Right cardiac atrium (tissue), 5 donors: ENCODE measurements around the gene H6PD. TPM values are rescaled to one million over a fixed set of nuclear protein-coding genes. Genes with fewer than 3 reads are reported as not detected.
A peak's percentile ranks its signal among the peaks of the same experiment; 100 is the strongest.

Experiments used
- ATAC-seq, 2 donors: fragments of 200-7000 bp; cut with Tn5 transposase; one replicate each; pipeline versions ENCODE4 v1.8.0 to v1.9.1; 2020; ENCODE audit warnings: moderate library complexity in 2 of 2, mild to moderate bottlenecking in 1 of 2
- DNase-seq, 3 donors: peaks; one replicate each; pipeline ENCODE4 v3.0.0-alpha.2; 2020
- H3K27ac ChIP-seq: one replicate; pipeline ENCODE4 v1.5.1; 2013; ENCODE audit warnings: mild to moderate bottlenecking, low read length, control low read depth, moderate library complexity
- H3K27me3 ChIP-seq: one replicate; pipeline ENCODE4 v1.6.1; 2013; ENCODE audit not compliant: control insufficient read depth, insufficient read depth
- H3K4me1 ChIP-seq: one replicate; pipeline ENCODE4 v1.6.1; 2013; ENCODE audit warnings: low read length; ENCODE audit not compliant: control insufficient read depth, insufficient read depth
- H3K4me3 ChIP-seq: one replicate; pipeline ENCODE4 v1.5.1; 2013; ENCODE audit warnings: low read length, control low read depth
- H3K9me3 ChIP-seq: one replicate; pipeline ENCODE4 v1.6.1; 2013; ENCODE audit warnings: low read length; ENCODE audit not compliant: control insufficient read depth
- WGBS: extraction: QIAGEN DNeasy Blood & Tissue Kit; methylation state at CpG from one replicate; pipeline ENCODE4 v1.1.7; 2013; 5-methylcytosine and 5-hydroxymethylcytosine counted together
- intact Hi-C, 4 donors: fragments of 100-400 bp; cut with DNase I; formaldehyde crosslinking; loops; one replicate each; pipeline versions ENCODE4 v1.11.0 to v1.14.0; 2022 to 2023
- polyA plus RNA-seq: library from polyadenylated mRNA; stranded (reverse); fragments of 200-250 nt; gene quantifications from one replicate; pipeline ENCODE4 v1.2.3, GENCODE V29; 2013
- total RNA-seq, 4 donors: library from RNA; stranded (reverse); fragmentation: NEBNext Ultra II Directional; extraction: Animal tissue kit (Norgen Biotek cat#: 25700); gene quantifications; one replicate each; pipeline ENCODE4 v1.2.1, GENCODE V29; 2021
- donor health status: healthy with polysubstance abuse.
- donor health status: DM: no; HTN: yes; CAD: no.
- donor health status: DM: no; HTN: no; CAD: no.
- donor health status: DM: no; HTN: yes; CAD: no; lungs with severe emphysema.
- donor health status: DM: yes; HTN: yes; CAD: no.

The H6PD gene
- total and polyA plus RNA-seq, 5 donors, result 27.0 to 39.8 (median 33.5) TPM

DNA sequence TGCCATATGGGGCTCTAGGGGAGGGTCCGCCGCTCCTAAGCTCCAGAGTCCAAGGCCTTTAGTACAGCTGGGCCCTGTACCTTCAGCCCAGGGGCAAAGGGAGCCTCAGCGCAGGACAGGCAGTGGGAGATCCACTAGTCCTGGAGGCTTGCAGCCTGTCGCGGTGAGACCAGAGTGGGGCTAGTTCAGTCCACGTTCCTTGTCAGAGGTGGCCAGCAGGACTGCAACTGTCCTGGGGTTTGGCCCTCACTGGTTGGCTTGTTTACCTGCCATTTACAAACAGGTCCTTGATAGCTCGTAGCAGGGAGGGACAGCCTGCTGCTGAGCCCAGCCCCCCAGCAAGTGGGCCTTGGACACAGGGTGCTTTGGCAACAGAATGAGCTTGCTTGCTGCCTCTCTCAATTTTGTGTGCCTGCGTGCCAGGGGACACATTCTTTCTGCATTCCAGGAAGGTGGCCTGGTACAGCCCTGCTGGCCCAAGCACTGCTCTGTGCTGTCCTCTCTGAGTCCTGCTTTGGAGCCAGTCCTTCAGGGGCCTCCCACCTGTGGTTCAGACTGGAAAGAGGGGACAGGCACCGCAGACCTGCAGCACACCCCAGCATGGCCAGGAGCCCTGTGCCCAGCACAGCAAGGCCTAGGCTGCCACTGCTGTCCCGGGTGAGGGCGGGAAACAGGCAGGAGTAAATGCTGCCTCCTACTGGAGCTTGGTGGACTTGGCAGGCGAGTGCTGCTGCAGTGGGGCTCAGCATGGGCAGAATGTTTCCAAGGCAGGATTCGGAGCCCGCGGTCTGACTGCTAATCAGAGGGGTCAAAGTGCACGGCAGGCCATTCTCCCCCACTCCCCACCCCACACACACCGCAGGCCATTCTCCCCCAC is 15.2 kb downstream of the H6PD start:
- Histone ChIP-seq H3K4me3 (no peak overlapping the region), H3K4me1 (peaks cover 13% of the 10 kb centered on the region), H3K9me3 (no peaks in the 10 kb centered on the region), H3K27me3 (no peaks in the 10 kb centered on the region), H3K27ac (peak overlapping the region; percentile 69)
- 64% methylated on average over 17 of the region's 17 CpGs for WGBS
- DNase-seq (peak in 2 of 3 donors; percentile 75 to 84), ATAC-seq (peak; percentile 26 to 42)
- intact Hi-C loops, result no loop called here

DNA sequence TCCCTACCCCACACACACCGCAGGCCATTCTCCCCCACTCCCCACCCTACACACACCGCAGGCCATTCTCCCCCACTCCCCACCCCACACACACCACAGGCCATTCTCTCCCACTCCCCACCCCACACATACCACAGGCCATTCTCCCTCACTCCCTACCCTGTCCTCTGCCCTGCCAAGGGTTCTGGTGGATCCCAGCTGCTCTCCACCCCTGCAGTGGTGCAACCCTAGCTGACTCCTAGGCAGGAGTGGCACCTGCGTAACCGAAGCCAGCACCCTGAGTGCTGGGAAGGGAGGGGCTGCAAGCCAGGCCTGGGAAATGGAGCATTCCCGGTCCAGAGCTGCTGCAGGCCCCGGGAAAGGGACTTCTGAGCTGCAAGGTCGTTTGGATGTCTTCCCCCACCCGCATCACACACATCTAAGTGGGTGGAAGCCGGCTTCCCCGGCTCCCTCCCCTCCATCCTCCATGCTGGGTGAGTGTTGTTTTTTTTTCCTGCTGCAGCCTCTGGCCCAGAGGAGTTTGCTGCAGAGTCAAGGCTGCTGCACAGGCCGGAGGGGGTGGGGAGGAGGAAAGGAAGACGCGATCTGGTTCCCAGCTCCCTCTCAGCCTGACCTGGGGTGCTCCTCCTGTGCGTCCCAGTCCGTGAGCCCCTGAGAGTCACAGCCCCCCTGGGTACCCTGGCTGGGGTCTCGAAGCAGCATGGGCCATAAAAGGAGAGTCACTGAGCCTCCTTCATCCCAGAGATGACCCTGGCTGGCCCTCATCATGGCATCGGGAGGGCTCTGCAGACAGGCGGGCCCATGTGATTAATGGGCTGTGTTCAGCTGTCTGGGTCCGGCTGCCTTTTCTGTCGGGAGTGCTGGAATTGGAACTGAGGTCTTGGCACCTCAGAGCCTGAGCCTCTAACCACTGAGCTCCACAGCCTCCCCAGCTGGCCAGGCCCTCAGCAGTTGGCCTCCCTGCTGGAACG is 16.1 kb downstream of the H6PD start:
- no peak overlapping the region for H3K4me3 ChIP-seq

DNA sequence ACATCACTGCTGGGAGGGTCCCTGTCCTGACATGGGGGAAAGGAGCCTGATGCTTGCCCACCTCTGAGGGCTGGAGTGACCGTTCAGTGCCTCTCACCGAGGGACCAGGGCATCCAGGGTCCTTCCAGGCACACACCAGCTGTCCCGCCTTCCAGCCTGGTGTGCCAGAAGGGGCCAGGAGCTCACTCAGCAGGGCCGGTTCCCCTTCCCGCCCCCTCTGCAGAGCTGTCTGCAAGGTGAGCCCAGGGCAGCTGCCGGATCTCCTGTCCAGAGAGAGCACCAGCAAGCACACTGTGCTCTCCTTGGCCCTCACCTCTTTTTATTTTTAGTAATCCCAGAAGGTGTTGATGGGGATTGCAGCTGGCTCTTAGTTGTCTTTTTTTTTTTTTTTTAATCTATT is 16.9 kb downstream of the H6PD start:
- peaks cover 13% of the 10 kb centered on the region for H3K4me1 ChIP-seq
- 36% methylated on average over 6 of the region's 6 CpGs for WGBS
- H3K27ac ChIP-seq, result peak overlapping the region; percentile 69
- no peaks in the 10 kb centered on the region for H3K9me3 ChIP-seq
- no peak overlapping the region for H3K4me3 ChIP-seq
- ATAC-seq (peak in 1 of 2 donors; percentile 32), DNase-seq (peak in 2 of 3 donors; percentile 67 to 71)
- H3K27me3 ChIP-seq, result no peaks in the 10 kb centered on the region
- intact Hi-C loops, result no loop called here

More for the DNA sequence above, 16.1 kb downstream of the H6PD start:
- 38% methylated on average over 21 of the region's 21 CpGs for WGBS
- Histone ChIP-seq H3K9me3 (no peaks in the 10 kb centered on the region), H3K4me1 (peaks cover 13% of the 10 kb centered on the region), H3K27ac (peak overlapping the region; percentile 69), H3K27me3 (no peaks in the 10 kb centered on the region)
- DNase-seq (peak in 1 of 3 donors; percentile 66), ATAC-seq (peak; percentile 1 to 3)
- intact Hi-C loops, result no loop called here

GRCh38 chr1:9253004-9253403 is 18.4 kb downstream of the H6PD start:
- Histone ChIP-seq H3K27ac (peak overlapping the region; percentile 68), H3K4me1 (peaks cover 13% of the 10 kb centered on the region)
- intact Hi-C loops, result no loop called here

DNA sequence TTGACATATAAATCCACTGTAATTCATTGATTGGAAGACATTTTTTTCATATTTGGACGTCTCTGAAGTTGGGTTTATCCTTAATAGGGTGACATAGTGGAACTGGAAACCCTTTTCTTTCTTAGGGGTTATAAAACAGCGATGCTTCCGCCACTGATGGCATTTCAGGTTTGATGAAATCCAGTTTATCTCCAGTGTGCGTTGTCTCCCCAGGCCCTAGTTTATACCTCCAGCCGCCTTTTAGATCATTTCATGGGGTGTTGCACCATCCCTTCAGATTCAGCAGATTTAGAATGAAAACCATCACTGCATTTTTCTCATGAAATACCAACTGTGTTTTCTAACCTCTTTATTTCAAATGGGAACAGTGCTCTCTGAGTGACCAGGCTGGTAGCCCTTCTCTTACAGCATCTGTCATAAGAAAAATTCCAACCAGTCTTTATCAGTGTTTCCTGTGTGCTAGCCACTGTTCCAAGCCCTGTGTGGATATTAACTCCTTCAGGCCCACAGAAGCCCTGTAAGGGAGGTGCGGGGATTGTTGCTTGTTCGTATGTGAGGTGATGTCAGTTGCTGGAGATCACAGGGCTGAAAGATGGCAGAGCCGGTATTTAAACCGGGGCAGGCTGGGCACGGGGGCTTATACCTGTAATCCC is 19.0 kb downstream of the H6PD start:
- WGBS, result 55% methylated on average over 10 of the region's 10 CpGs
- no peak for DNase-seq
- Histone ChIP-seq H3K4me3 (no peak overlapping the region), H3K4me1 (peaks cover 13% of the 10 kb centered on the region), H3K27ac (peak overlapping the region; percentile 47), H3K9me3 (no peaks in the 10 kb centered on the region), H3K27me3 (no peaks in the 10 kb centered on the region)
- peak in 1 of 2 donors; percentile 35 for ATAC-seq
- intact Hi-C loops, result no loop called here

More at GRCh38 chr1:9253004-9253403, 18.4 kb downstream of the H6PD start:
- Histone ChIP-seq H3K4me3 (no peak overlapping the region), H3K27me3 (no peaks in the 10 kb centered on the region), H3K9me3 (no peaks in the 10 kb centered on the region)
- WGBS, result 62% methylated on average over 8 of the region's 8 CpGs
- DNase-seq (peak in 1 of 3 donors; percentile 27), ATAC-seq (no peak)

GRCh38 chr1:9256332-9256731 is 21.8 kb downstream of the H6PD start:
- Histone ChIP-seq H3K27ac (no peak overlapping the region), H3K27me3 (no peaks in the 10 kb centered on the region), H3K4me3 (no peak overlapping the region), H3K4me1 (peaks cover 3% of the 10 kb centered on the region), H3K9me3 (no peaks in the 10 kb centered on the region)
- intact Hi-C loops, result no loop called here
- DNase-seq (peak in 1 of 3 donors; percentile 46), ATAC-seq (no peak)
- 95% methylated on average over 7 of the region's 7 CpGs for WGBS

- no peaks in the 10 kb centered on the region for H3K27me3 ChIP-seq
- DNase-seq (peak in 1 of 3 donors; percentile 54), ATAC-seq (no peak)
- H3K9me3 ChIP-seq, result no peaks in the 10 kb centered on the region
- no peak overlapping the region for H3K4me3 ChIP-seq
- intact Hi-C loops, result no loop called here
- no peaks in the 10 kb centered on the region for H3K4me1 ChIP-seq
- 94% methylated on average over 22 of the region's 22 CpGs for WGBS
- H3K27ac ChIP-seq, result no peak overlapping the region
These were observed 23.3 kb downstream of the H6PD start for GRCh38 chr1:9257851-9258250.

GRCh38 chr1:9258629-9259028 is 24.1 kb downstream of the H6PD start:
- intact Hi-C loops, result no loop called here
- DNase-seq, result no peak
- no peaks in the 10 kb centered on the region for H3K4me1 ChIP-seq
- WGBS, result 98% methylated on average over 9 of the region's 9 CpGs
- no peaks in the 10 kb centered on the region for H3K9me3 ChIP-seq
- H3K4me3 ChIP-seq, result no peak overlapping the region
- H3K27me3 ChIP-seq, result no peaks in the 10 kb centered on the region
- H3K27ac ChIP-seq, result no peak overlapping the region
- ATAC-seq, result no peak

DNA sequence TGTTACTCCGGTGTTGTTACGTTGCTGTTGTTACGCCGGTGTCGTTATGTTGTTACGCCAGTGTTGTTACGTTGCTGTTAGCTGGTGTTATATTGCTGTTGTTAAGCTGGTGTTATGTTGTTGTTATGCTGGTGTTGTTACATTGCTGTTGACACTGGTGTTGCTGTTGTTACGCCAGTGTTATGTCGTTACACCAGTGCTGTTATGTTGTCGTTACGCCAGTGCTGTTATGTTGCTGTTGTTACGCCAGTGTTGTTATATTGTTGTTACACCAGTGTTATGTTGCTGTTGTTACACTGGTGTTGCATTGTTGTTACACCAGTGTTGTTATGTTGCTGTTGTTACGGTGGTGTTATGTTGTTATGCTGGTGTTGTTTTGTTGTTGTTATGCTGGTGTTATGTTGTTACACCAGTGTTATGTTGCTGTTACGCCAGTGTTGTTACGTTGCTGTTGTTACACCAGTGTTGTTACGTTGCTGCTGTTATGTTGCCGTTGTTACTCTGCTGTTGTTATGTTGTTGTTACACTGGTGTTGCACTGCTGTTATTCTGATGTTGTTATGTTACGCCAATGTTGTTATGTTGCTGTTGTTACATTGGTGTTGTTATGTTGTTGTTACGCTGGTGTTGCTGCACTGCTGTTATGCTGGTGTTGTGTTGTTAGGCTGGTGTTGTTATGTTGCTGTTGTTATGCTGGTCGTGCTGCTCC is 25.6 kb downstream of the H6PD start:
- H3K4me1 ChIP-seq, result no peaks in the 10 kb centered on the region
- H3K27ac ChIP-seq, result no peak overlapping the region
- DNase-seq (no peak), ATAC-seq (no peak)
- H3K9me3 ChIP-seq, result no peaks in the 10 kb centered on the region
- no peaks in the 10 kb centered on the region for H3K27me3 ChIP-seq
- WGBS, result 92% methylated on average over 20 of the region's 20 CpGs
- intact Hi-C loops, result loop anchor here in 1 of 4 donors (10.0 kb wide), 1 partner anchor 195 kb away; no protein-coding TSS in a partner anchor
- no peak overlapping the region for H3K4me3 ChIP-seq

- intact Hi-C loops, result loop anchor here in 1 of 4 donors (10.0 kb wide), 1 partner anchor 193 kb away; no protein-coding TSS in a partner anchor
These were observed 26.9 kb downstream of the H6PD start for GRCh38 chr1:9261496-9261895.

More at GRCh38 chr1:9261496-9261895, 26.9 kb downstream of the H6PD start:
- DNase-seq (peak in 1 of 3 donors; percentile 43), ATAC-seq (no peak)
- Histone ChIP-seq H3K27ac (no peak overlapping the region), H3K4me3 (no peak overlapping the region), H3K4me1 (no peaks in the 10 kb centered on the region), H3K9me3 (no peaks in the 10 kb centered on the region), H3K27me3 (no peaks in the 10 kb centered on the region)
- WGBS, result 92% methylated on average over 8 of the region's 8 CpGs
